NCI-H1092 (cell line): Measurements from ENCODE around the gene TRIM24.

Experiments used
- DNase-seq: peaks from one replicate; lab custom pipeline; 2025; lab: John Stamatoyannopoulos, UW

TRIM24 gene

GRCh38 chr7:138579136-138579535, 119.1 kb downstream of the TRIM24 start:
- DNase-seq = no peak

GRCh38 chr7:138579671-138580070, 119.6 kb downstream of the TRIM24 start:
- DNase-seq = no peak

DNA sequence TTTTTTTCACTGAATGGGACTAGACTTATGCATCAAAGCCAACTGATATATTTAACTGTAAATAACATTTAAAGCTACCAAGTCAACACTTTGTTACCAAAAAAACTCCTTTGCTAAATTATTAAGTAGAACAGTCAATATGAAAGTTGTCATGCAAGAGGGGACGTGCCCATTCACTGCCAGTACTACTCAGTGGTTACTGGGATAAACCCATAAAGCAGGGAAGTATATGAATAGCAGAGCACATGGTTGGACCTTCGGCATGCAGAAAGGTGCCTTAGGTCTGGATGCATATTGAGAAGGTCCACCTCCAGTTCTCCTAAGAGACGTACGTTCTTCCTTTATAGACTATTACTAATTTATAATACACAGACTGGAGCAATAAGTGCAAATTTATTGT, 121.0 kb downstream of the TRIM24 start:
- DNase-seq = no peak

DNA sequence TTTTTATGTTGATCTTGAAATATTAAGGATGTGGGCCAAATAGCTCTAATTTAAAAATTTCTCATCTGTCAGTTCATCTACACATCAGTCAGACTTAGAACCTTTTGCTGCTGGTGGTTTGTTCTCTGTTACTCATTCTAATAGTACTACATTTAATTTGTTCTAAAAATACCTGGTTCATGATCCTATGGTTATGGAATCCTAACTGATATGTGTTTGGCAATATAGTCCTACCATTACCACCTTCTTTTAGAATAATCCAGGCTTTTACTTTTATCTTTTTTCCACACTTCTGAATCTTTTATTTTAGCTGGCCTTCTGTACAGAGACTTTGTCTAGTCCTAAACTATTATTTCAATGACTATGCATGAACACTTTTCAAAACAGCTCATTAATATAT, 124.2 kb downstream of the TRIM24 start:
- no peak for DNase-seq

GRCh38 chr7:138584696-138585095, 124.6 kb downstream of the TRIM24 start:
- no peak for DNase-seq

DNA sequence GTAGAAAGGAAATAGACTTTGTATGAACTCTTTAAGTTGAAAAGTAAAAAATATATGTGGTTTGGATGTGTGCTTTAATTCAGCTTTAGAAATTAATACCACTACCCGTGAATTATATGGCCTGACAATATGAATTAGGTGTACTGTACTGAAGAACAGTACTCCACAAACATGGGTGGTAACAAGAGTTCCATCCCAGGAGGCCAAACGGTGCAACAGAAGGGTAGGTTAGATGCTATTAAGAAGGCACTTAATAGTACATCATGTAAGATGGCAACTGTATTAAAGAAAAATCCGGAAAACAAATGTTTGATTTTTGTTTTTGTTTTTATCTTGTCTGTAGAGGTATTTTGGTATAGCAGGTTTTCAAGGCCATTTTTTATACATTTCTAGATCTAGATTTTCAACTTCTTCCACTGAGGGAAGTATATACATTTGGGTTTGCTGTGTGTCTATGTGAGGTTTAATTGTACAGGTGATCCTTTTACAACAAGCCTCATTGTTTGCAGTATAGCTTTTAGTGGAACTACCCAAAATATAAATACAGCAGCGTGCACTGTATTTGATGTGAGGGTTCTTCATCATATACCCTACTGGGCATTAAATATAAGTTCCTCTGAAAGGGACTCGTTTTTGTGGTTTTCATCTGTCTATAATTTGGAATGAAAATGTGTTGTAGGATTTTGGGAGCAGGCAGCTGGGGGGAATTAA, 125.4 kb downstream of the TRIM24 start:
- no peak for DNase-seq

DNA sequence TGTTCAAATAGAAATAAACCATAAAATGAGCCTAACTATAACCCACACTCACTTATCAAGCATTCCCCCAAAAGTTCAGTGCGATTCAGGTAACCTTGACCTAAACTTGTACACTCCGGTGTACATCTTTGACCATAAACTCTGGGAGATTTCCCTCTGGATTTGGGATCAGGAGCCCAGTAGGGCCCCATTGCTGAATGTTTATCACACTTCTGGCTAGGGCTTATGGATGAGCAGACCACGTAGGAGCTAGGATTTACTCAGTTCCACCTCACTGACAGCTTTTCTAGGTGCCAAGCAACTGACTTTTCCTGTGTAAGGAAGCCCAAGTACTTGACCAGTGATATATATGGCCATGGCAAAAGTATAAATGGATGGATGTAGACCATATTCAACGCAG, 127.4 kb downstream of the TRIM24 start:
- DNase-seq = no peak

DNA sequence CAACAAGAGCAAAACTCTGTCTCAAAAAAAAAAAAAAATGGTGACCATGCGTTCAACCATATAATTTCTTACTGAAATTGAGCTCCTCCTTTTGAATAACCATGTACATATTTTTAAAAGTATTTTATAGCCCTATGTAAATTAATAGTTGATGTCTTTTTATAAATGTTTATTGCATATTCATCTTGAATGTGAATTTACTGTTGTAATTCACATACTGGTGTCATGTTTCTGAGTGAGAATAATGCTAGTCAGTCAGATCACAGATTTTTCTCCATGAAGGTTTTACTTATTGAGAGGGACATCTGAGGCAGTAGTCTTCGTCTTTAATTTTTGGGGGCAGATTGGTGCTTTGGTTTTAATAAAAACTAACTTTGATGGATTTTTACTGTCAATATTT, 128.9 kb downstream of the TRIM24 start:
- no peak for DNase-seq

DNA sequence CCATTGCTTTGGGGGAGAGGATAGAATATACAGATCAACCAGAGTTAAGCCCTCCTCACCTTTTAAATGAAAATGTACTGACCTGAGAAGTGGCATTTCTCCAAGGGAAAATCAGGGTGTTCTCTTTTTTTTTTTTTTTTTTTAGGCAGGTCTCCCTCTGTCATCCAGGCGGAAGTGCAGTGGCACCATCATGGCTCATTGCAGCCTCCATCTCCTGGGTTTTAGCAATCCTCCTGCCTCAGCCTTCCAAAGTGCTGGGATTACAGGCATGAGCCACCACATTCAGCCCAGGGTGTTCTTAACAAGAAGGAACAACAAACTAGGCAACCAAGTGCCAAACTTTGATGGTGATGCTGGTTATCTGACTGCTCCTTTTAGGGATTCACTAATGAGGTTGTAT, 130.1 kb downstream of the TRIM24 start:
- no peak for DNase-seq

GRCh38 chr7:138595454-138595853, 135.4 kb downstream of the TRIM24 start:
- DNase-seq = no peak

DNA sequence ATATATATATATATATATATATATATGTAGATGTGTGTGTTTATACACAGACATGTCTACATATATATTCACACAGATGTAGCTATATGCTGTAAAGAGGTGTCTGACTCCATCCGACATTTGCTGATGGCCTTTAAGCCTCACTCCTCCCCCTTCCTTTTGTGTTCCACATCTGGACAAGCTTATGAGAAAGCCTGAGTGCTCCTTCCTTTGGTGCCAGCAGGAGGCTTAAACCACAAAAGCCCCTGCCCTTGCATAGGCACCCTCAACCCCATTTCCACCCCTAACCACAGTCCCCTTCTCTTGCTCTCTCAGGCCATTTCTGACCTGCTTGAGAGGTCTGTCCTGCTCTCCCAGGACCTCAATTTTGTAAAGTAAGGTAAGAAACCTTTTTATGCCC, 142.4 kb downstream of the TRIM24 start:
- DNase-seq = no peak

DNA sequence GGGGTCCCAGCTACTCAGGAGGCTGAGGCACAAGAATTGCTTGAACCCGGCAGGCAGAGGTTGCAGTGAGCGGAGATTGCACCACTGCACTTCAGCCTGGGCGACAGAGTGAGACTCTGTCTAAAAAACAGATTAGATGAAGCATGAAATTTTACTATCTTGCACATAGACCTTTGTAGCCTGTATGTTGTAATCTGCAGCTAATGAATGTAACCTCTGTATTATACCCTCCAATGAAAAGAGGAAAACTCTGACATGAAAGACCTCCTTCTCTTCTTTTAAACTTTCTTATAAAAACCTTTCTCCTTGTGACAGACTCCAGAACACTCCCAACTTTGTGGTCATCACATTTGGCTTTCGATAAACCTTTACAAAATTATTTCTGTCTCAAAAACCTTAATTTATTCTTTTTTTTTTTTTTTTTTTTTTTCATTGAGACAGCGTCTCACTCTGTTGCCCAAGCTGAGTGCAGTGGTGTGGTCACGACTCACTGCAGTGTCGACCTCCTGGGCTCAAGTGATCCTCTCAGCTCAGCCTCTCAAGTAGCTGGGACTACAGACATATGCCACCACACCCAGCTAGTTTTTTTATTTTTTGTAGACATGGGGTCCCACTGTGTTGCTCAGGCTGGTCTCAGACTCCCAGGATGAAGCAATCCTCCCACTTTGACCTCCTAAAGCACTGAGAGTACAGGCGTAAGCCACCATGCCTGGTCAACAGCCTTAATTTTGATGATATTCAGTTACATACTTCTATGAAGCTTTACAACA, 143.7 kb downstream of the TRIM24 start:
- no peak for DNase-seq

- no peak for DNase-seq
These were observed 146.2 kb downstream of the TRIM24 start for GRCh38 chr7:138606236-138606635.

DNA sequence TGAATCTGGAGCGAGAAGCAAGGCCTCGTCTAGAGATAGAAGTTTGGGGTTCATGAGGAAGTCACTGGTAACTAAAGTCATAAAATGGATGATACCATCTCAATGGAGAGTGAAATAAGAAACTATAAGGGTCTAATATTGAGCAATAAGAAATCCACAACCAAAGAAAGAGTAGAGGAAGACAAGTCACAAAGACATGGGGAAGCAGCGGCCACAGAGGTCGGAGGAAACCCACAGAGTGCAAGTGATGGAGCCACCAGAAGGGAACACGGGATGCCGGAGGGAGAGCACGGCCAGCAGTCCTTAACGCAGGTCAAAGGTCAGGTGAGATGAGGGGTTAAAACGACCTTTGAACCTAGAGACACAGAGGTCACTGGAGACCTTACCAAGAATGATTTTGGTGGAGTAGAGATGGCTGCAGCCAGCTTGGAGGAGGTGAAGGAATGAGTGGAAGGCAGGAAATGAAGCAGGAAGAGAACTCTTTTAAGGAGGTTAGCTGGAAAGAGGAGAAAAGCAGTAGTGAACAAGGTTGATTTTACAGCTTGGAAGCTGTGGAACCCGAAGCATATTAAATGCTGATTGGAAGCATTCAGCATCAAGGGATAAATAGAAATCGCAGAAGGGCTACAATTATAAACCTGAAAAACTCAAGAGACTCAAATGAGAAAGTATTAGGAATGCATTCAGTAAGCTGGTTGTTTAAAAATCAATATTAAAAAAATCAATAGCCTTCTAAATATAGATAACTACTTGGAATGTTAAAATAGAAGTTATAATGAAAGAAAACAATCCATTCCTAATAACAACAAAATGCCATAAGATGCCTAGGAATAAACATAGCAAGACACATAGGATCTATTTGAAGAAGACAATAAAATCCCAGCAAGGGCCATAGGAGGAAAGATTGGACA, 147.4 kb downstream of the TRIM24 start:
- no peak for DNase-seq

DNA sequence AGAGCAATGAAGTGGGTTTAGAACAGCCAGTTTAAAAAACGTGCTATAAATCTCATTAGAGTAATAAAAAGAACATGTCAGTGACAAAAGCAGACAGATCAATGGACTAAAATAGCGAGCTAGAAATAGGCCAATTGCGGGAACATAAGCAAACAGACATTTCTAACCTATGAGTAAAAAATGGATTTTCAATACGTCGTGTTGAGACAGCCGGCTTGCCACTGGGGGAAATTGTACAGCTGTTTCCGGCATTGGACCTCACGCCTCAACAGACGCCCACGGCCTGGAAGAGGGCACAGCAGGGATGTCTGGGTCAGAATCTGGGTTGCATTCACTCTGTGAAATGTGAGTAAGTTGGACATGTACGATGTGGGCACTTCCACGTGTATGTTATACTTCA, 148.2 kb downstream of the TRIM24 start:
- DNase-seq = no peak

- no peak for DNase-seq
These were observed 150.7 kb downstream of the TRIM24 start for GRCh38 chr7:138610671-138611170.

DNA sequence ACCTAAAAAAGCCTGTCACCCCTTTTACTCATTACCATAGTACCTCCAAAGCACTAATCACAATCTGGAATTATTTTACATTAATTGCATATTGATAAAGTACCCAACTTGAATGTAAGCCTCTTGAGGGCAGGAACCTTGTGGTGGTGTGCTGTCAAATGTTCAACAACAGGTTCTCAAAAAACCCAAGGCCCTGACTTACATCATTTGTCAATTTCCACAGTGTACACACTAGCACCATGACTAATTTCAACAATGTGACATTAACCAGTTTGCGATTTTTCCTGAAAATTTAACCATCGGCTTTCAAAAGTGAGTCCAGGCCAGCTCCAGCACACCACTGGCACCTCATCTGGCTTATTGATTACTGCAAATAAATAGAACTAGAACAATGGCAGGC, 153.6 kb downstream of the TRIM24 start:
- DNase-seq = no peak

- no peak for DNase-seq
These were observed 156.0 kb downstream of the TRIM24 start for GRCh38 chr7:138616085-138616484.

- no peak for DNase-seq
These were observed 158.4 kb downstream of the TRIM24 start for GRCh38 chr7:138618506-138618905.

DNA sequence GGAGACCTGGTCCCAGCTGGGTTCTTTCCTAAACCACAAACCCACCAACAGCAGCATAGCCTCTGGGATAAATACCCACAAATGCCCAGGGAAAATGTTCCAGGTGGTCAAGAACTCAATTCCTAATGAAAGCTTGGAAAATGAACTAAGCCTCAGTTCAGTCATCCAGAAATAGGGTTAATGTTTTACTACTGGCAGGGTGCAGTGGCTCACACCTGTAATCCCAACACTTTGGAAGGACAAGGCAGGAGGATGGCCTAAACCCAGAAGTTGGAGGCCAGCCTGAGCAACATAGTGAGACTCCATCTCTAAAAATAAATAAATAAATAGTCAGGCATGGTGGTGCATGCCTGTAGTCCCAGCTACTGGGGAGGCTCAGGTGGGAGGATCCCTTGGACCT, 158.9 kb downstream of the TRIM24 start:
- DNase-seq = no peak

DNA sequence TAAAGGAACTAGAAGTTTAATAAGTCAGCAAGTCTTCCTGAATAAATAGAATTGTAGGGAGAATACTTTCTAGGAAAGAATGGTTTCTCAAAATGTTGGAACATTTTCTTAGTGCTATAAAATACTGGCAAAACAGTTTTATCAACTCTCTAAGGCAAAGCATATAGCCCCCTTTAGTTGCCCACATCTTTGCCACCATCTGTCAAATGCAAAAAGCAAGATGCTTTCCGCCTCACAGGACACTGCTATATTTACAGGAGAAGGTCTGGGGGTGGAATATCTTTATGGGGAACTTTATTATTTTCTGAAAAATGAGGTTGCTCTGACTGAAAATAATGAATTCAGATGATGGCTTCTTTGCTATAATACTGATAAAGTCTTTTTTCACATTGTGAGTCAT, 162.8 kb downstream of the TRIM24 start:
- DNase-seq = no peak

DNA sequence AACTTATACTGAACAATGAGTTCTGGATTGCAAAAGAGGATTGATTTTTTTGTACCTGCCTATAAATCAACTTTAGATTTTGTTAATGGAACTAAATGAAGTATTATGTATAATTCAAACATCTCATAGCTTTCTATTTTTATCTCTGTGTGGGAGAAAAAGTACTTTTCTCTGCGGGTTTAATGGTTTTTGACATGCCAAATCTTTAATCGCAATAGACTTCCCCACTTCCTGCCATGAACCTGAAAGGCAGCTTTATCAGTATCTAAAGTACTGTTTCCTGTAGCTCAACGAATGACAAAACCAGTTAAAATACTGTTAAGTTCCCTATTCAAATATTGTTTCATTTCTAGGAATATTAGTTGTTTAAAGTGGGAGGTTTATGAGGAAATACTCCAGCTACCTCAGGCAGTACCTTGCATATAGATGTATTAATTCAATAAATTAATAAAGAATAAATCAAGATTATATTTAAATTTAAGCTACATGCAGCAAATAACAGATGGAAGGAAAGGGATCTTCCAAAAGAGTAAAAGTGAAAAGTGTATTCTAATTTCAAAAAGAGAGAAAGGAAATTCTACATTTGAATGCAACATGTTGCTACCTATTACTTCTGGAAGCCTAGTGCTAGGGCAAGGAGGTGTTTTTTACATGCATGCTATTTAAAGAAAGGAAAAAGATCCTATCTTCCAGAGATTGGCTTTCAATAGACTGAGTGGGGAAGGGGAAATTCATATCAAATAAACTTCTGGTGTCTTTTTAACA, 165.2 kb downstream of the TRIM24 start:
- no peak for DNase-seq
